ENCODE data around the gene GLDC.

DNA sequence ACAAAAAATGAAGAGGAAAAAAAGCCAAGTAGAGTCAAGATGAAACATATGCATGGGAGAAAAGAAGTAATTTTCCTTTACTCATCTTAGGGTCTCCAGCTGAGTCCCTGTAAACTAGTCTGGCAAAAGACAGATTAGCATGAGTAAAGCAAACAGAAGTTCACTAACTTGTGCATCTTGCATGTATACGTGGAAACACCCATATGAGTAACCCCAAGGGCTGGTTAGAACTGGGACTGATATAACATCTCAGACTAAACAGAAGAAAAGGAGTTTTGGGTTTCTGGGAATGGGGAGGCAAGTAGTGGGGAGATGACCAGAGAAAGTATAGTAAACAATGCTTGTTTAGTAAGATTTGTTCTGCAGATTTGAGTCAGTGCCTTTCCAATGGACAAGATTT lies 20.1 kb upstream of the GLDC start:
- TF ChIP-seq EZH2 (IDR thresholded peaks at IDR 0.05; ENCODE audit: borderline replicate concordance, insufficient read depth, low read depth, low read length, poor library complexity, severe bottlenecking), result no peak
- TF ChIP-seq, protein P1, sequence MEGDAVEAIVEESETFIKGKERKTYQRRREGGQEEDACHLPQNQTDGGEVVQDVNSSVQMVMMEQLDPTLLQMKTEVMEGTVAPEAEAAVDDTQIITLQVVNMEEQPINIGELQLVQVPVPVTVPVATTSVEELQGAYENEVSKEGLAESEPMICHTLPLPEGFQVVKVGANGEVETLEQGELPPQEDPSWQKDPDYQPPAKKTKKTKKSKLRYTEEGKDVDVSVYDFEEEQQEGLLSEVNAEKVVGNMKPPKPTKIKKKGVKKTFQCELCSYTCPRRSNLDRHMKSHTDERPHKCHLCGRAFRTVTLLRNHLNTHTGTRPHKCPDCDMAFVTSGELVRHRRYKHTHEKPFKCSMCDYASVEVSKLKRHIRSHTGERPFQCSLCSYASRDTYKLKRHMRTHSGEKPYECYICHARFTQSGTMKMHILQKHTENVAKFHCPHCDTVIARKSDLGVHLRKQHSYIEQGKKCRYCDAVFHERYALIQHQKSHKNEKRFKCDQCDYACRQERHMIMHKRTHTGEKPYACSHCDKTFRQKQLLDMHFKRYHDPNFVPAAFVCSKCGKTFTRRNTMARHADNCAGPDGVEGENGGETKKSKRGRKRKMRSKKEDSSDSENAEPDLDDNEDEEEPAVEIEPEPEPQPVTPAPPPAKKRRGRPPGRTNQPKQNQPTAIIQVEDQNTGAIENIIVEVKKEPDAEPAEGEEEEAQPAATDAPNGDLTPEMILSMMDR (IDR thresholded peaks at IDR 0.05), result no peak

Data from B cell (primary cell).